Measurements from ENCODE around the gene PHF20.

Gene PHF20

GRCh38 chr20:35975576-35976373 is 204.0 kb downstream of the PHF20 start:
- no peak for TF ChIP-seq CTCF (IDR thresholded peaks at IDR 0.05; ENCODE audit: low read depth, low read length, missing control alignments)
- no peak for DNase-seq
- in situ Hi-C loops (cut with HindIII; ENCODE audit: low pct_ligation_motif_present, low sequenced_read_pairs): no loop called here
- Histone ChIP-seq H3K36me3 (replicated peaks) (no peaks in the 10 kb centered on the region), H3K27me3 (replicated peaks) (no peaks in the 10 kb centered on the region), H3K27ac (no peak overlapping the region), H3K4me3 (ENCODE audit: low read depth, low read length) (no peak overlapping the region)

- Histone ChIP-seq H3K27ac (no peak overlapping the region), H3K4me3 (ENCODE audit: low read depth, low read length) (no peak overlapping the region), H3K27me3 (replicated peaks) (no peaks in the 10 kb centered on the region), H3K36me3 (replicated peaks) (no peaks in the 10 kb centered on the region)
- DNase-seq: no peak
- in situ Hi-C loops (cut with HindIII; ENCODE audit: low pct_ligation_motif_present, low sequenced_read_pairs): no loop called here
- no peak for TF ChIP-seq CTCF (IDR thresholded peaks at IDR 0.05; ENCODE audit: low read depth, low read length, missing control alignments)
Observed at GRCh38 chr20:35978041-35978513, 206.3 kb downstream of the PHF20 start.

DNA sequence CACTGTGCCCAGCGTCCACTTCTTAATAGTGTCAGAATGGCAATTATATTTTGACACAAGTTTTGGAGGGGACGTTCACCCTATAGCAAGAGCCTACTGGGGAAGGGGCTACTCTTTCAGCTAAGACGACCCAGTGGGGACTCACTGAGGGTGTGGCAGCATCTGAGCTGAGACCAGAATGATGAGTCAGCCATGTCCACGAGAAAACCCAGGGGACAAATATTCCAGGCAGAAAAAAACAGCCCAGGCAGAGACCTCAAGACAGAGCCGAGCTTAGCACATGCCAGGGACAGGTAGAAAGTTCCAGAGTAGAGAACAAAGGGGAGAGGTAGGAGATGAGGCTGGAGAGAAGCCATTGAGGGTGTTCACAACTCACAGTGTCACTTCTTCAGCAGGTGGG is 207.7 kb downstream of the PHF20 start:
- no peak for DNase-seq
- no peak for TF ChIP-seq CTCF (IDR thresholded peaks at IDR 0.05; ENCODE audit: low read depth, low read length, missing control alignments)
- no peak overlapping the region for H3K4me3 ChIP-seq (ENCODE audit: low read depth, low read length)
- H3K36me3 ChIP-seq (replicated peaks): no peaks in the 10 kb centered on the region
- no peak overlapping the region for H3K27ac ChIP-seq
- no peaks in the 10 kb centered on the region for H3K27me3 ChIP-seq (replicated peaks)
- in situ Hi-C loops (cut with HindIII; ENCODE audit: low pct_ligation_motif_present, low sequenced_read_pairs): no loop called here

DNA sequence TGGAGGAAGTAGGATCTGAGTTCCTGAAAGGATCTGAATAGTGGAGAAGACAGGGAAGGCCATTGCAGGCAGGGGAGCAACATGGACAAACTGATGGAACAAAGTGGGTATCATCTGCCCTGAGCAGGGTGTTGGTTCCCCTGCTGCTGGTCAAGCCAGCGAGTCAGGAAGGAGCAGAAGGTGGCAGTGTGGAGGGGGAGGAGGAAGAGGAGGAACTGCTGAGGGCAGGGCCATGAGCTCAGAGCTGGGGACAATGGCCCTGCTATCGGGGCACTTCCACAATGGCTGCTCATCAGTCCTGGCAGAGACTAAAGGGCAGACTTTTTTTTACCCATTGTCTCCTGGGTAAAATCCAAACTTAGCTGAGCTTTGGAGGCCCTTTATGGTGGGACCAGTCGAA is 210.2 kb downstream of the PHF20 start:
- Histone ChIP-seq H3K4me3 (ENCODE audit: low read depth, low read length) (no peak overlapping the region), H3K36me3 (replicated peaks) (no peaks in the 10 kb centered on the region), H3K27ac (no peak overlapping the region), H3K27me3 (replicated peaks) (no peaks in the 10 kb centered on the region)
- in situ Hi-C loops (cut with HindIII; ENCODE audit: low pct_ligation_motif_present, low sequenced_read_pairs): no loop called here
- no peak for TF ChIP-seq CTCF (IDR thresholded peaks at IDR 0.05; ENCODE audit: low read depth, low read length, missing control alignments)
- DNase-seq: no peak

- TF ChIP-seq CTCF (IDR thresholded peaks at IDR 0.05; ENCODE audit: low read depth, low read length, missing control alignments): no peak
- Histone ChIP-seq H3K36me3 (replicated peaks) (no peaks in the 10 kb centered on the region), H3K4me3 (ENCODE audit: low read depth, low read length) (no peak overlapping the region), H3K27ac (no peak overlapping the region), H3K27me3 (replicated peaks) (no peaks in the 10 kb centered on the region)
- DNase-seq: no peak
- in situ Hi-C loops (cut with HindIII; ENCODE audit: low pct_ligation_motif_present, low sequenced_read_pairs): no loop called here
Observed at GRCh38 chr20:35984382-35984781, 212.6 kb downstream of the PHF20 start.

- H3K36me3 ChIP-seq (replicated peaks): no peaks in the 10 kb centered on the region
- no peak for TF ChIP-seq CTCF (IDR thresholded peaks at IDR 0.05; ENCODE audit: low read depth, low read length, missing control alignments)
- no peak for DNase-seq
- H3K27ac ChIP-seq: no peak overlapping the region
- in situ Hi-C loops (cut with HindIII; ENCODE audit: low pct_ligation_motif_present, low sequenced_read_pairs): no loop called here
- no peak overlapping the region for H3K4me3 ChIP-seq (ENCODE audit: low read depth, low read length)
- H3K27me3 ChIP-seq (replicated peaks): no peaks in the 10 kb centered on the region
Observed at GRCh38 chr20:35985806-35986205, 214.0 kb downstream of the PHF20 start.

All from brain microvascular endothelial cell (primary cell).